Activated CD4-positive, alpha-beta memory T cell treated with anti-CD3 and anti-CD28 coated beads for 36 hours (primary cell): ENCODE results near the gene LRRC57. TPM values are rescaled to one million over a fixed set of nuclear protein-coding genes. Genes with fewer than 3 reads are reported as not detected.

Experiments used
- total RNA-seq, 2 experiments: library from RNA; stranded (reverse); gene quantifications; one replicate each; pipeline ENCODE4 v1.2.3, GENCODE V29; 2021

Gene LRRC57
- total RNA-seq, 2 experiments from 2014 or later: 15.7 to 17.2 TPM

Other genes with a start within 250 kb of the LRRC57 start
- 1 to 10 TPM; 2.2 to 2.7 TPM for gene CAPN3, start 189.3 kb downstream of the LRRC57 start, total RNA-seq
- gene ZNF106, start 57.7 kb downstream of the LRRC57 start, total RNA-seq: 10 to 100 TPM; 47.1 to 48.0 TPM
- gene SNAP23, start 53.2 kb downstream of the LRRC57 start, total RNA-seq: 10 to 100 TPM; 43.1 to 46.8 TPM
- 10 to 100 TPM; 44.9 to 45.1 TPM for gene HAUS2, start within 50 bp of the LRRC57 start, total RNA-seq
- gene STARD9, start 26.8 kb upstream of the LRRC57 start, total RNA-seq: 1 to 10 TPM; 3.4 to 3.8 TPM
- gene CDAN1, start 188.3 kb upstream of the LRRC57 start, total RNA-seq: 10 to 100 TPM; 20.9 to 21.0 TPM